HG03521 (cell line): ENCODE data around the gene WASF2.
"Not testable (repeated sequence)": the region's sequence is repeated elsewhere in the genome, so short reads cannot be mapped to it uniquely, and the experiment has no call there.

Source experiments
- ATAC-seq: cut with Tn5 transposase; IDR thresholded peaks from one replicate; pipeline ENCODE4 v1.9.1; 2021; ENCODE audit warnings: mild to moderate bottlenecking, moderate library complexity; ENCODE audit not compliant: unreplicated experiment

The WASF2 gene

GRCh38 chr1:27521861-27522431 is 32.0 kb upstream of the WASF2 start:
- ATAC-seq: no peak

DNA sequence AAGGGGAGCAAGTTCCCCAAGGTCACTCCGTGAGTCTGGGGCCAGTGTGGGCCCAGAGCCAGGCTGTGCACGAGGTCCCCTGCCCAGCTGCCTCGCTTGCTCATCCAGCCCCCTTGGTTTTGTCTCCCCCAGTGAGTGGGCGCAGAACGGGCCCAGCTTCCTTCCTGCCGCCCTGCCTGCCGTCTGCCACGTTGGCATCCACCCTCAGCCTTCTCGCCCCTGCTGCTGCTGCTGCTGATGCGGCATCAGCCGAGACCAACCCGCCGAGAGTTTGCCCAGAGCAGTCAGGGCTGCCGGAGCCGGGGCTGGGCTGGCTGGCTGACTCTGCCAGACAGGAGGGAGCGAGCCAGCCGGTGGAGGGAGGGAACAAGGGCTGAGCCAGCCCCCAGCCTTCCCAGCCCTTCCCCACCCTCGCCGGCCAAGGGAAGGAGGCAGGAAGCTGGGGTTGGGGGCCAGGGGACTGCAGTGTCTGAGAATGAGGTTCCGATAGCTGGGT is 31.4 kb upstream of the WASF2 start:
- no peak for ATAC-seq

GRCh38 chr1:27520651-27521050 is 30.7 kb upstream of the WASF2 start:
- no peak for ATAC-seq

DNA sequence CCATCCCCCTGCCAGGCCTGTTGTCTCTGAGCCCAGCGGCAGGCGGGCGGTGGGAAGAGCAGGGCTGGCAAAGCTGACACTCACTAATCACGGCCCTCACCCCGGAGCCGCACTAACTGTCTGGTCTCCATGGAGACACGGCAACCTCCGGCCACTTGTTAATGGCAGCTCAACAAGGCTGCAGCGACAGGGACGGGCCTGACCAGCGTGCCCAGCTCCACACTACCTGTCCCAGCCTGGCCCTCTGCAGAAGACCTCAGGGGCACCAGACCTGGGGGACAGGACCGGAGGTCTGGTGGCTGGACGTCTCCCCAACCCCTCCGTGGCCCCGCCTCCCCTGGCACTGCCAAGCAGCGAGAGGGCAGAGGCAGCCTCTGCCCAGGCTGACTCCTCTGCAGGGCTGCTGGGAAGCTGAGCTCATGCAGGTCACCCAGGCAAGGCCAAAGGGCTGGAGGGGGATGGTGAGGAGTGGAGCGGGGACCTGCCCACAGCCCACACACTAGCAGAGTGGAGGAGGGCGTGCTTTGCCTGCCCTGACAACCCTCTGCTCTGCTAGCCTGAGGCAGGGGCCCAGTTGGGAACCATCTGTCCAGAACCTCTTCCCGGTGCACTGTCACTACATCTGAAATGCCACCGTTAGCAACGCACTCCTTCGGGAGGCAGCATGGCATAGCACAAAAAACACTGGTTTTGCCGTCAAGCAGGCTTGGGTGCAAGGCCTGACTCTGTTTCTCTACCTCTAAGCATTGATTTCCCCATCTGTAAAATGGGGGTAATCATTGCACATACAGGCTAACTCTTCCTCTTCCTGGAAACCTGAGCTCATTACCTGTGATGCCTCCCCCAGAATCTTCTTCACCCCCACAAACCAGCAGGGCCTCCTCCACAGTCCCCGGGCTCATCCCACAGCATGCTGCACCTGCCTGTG is 29.6 kb upstream of the WASF2 start:
- ATAC-seq: no peak

GRCh38 chr1:27518808-27519207 is 28.8 kb upstream of the WASF2 start:
- no peak for ATAC-seq

GRCh38 chr1:27517907-27518718 is 28.1 kb upstream of the WASF2 start:
- ATAC-seq: no peak

DNA sequence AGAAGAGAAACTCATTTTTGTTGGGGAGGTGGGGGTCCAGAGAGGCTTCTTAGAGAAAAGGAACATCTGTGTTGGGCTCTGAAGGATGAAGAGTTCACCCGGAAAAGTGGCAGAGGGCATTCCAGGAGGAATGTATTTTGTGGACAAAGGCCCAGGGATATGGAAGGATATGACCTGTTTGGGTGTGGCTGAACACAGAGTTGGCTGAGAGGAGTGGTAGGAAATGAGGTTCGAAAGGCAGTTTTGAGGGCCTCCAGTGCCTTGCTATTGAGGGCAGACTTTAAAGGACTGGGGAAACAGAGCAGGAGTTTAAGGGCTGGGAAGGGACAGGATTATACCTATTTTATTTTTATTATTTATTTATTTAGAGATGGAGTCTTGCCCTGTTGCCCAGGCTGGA is 27.3 kb upstream of the WASF2 start:
- no peak for ATAC-seq

DNA sequence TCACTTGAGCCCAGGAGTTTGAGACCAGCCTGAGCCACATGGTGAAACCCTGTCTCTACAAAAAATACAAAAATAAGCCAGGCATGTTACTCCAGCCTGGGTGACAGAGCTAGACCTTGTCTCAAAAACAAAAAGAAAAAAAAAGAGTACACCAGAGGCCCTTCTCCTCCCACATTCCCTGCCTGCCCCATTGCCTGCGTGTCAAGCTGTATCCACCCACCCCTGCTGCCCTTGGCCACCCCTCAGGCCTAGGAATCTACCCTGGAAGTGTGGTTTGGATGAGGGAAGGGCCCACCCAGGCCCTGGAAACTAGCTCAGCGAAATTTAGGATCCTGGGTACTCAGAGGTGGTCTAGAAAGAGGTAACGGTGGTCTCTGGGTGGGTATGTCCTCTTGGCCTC is 25.7 kb upstream of the WASF2 start:
- no peak for ATAC-seq

GRCh38 chr1:27513958-27514357 is 24.0 kb upstream of the WASF2 start:
- no peak for ATAC-seq

- no peak for ATAC-seq
Observed at GRCh38 chr1:27513528-27513927, 23.6 kb upstream of the WASF2 start.

GRCh38 chr1:27509127-27510080 is 19.4 kb upstream of the WASF2 start:
- ATAC-seq: no peak

DNA sequence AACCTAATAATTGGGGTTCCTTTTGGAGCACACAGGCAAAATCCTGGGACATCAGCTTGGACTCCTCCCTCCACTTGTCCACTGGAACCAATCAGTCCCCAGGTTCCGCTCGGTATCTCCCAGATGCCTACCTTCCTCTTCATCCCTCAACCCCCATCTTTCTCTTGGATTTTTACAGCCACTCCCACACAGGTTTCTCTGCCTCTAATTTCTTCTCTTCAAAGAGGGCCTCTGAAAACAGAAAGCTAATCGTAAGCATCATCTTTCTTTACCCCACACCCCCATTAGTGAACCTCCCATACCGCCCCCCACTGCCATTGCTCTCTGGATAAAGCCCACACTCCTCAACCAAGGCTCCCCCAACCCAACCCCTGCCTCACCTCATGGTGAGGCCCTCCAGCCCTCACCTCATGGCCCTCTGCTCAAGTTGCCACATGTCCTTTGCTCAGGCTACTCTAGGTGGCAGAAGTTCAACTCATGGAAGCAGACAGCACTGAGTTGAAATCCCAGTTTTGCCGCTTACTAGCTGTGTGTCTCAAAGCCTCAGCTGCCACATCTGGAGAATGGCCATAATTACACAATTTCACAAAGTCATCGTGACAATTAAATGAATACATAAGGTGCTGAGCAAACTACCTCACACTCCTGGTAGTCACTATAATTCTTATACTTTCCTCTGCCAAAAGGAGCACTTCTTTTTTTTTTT is 18.1 kb upstream of the WASF2 start:
- no peak for ATAC-seq

- ATAC-seq: no peak
Observed at GRCh38 chr1:27506703-27507102, 16.7 kb upstream of the WASF2 start.

DNA sequence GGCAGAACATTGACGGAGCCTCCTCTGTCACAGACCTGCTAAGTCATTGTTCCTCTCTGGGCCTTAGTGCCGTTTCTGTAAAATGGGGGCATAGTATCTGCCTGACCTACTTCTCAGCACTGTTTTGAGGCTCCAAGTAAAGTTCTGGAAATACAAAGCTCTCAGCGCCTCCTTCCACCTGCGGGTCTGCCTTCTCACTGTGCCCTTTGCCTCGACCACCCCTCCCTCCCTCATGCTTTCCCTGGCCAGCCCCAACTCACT is 15.4 kb upstream of the WASF2 start:
- no peak for ATAC-seq

GRCh38 chr1:27504588-27505419 is 14.8 kb upstream of the WASF2 start:
- no peak for ATAC-seq

DNA sequence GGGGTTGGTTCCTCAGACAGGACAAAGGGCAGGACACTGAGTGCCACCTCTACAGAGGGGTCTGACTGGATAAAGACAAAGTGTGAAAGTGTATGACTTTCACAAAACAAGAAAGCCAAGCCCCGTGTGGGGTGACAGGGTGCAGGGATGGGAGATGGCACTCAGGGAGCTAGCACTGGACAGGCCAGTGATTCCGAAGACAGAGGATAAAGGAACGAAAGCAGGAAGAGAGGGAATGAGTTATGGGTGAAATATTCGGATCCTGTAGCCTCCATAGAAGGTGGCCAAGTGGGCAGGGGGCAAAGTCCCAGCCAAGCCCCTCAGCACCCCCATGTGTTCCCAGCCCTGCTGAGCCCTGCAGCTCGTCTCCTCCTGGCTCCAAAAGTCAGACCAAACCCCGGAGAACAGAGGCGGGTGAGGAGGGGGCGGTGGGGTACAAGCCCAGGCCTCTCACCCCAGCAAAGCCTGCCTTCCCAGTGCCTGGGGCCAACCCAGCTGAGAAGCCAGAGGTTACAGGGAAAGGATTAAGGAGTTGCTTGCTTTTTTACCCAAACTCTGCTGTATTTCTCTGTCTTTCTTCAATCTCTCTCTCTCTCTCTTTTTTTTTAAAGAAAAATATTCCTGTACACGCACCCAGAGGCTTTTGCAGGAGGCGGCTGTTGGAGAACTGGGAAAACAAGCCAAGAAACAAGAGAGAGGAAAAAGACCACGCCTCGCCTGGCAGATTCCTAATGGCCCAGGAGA is 14.0 kb upstream of the WASF2 start:
- ATAC-seq: no peak

GRCh38 chr1:27503033-27503432 is 13.1 kb upstream of the WASF2 start:
- ATAC-seq: no peak

GRCh38 chr1:27501159-27501558 is 11.2 kb upstream of the WASF2 start:
- ATAC-seq: not testable (repeated sequence)
